ENCODE results near the gene TRABD2B. TPM values are rescaled to one million over a fixed set of nuclear protein-coding genes. Genes with fewer than 3 reads are reported as not detected.

Gene TRABD2B
- total and polyA plus RNA-seq, 2 experiments from 2014 or later = 1.00 to 2.3 TPM

DNA sequence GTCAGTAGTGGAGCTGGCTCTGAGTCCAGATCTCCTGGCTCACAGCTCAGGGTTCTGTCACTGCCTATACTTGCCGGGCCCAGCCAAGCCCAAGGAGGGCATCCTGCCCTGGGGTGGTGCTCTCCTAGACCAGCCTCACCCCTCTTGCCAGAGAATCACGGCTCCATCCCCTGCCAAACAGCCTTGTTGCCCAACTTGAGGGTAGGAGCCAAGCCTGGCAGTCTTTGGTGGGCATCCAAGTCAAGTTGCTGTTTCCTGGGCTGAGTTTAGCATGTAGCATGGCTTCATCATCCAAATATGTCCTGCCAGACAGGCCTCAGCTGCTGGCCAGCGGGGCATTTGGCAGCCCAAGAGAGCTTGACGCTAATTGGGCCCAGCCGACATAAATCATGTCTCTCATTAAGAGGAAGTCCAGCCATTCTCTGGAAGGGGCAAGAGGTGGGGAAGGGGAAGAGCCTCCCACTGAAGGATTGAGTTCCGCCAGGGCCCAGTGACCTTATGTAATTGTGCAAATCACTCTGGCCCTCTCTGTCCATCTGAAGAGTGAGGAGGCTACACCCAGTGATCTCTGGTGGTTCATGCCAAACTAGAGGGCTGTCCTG, 22.6 kb upstream of the TRABD2B start:
- WGBS (ENCODE audit: low lambda C conversion rate, missing lambda C conversion rate) = 84% methylated on average over 6 of the region's 6 CpGs

DNA sequence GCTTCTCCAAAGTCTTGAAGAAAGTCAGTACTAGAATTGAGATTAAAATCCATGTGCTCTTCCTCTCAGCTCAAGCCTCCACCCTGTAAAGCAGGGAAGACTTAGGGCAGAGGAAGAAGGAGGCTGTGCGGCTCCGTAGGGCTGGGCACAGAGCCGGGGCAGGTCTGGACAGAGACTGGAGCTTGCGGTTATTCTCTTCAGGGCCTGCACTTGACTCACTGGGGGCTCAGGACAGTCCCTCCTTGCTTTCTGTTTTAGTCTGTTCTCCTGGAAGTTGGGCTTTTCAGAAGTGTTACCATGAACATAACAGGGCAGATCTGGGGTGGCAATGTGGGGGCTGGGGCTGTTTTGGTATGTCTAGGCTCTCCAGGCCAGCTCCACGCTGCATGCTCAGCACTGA, 21.6 kb upstream of the TRABD2B start:
- Histone ChIP-seq H3K4me2 (no peak overlapping the region), H3K9me3 (ENCODE audit: low read depth) (no peaks in the 10 kb centered on the region), H3K27ac (no peak overlapping the region), H3K9me2 (replicated peaks; ENCODE audit: insufficient read depth) (no peaks in the 10 kb centered on the region), H4K20me1 (ENCODE audit: insufficient read depth, poor library complexity, severe bottlenecking) (no peaks in the 10 kb centered on the region), H3K36me3 (replicated peaks; ENCODE audit: insufficient read depth, low read depth) (no peaks in the 10 kb centered on the region), H3K27me3 (peaks cover 3% of the 10 kb centered on the region), H3K4me3 (no peak overlapping the region), H3K4me1 (ENCODE audit: insufficient read depth) (no peaks in the 10 kb centered on the region), H2AFZ (no peak overlapping the region), H3K79me2 (no peaks in the 10 kb centered on the region)
- 88% methylated on average over 5 of the region's 5 CpGs for WGBS (ENCODE audit: low lambda C conversion rate, missing lambda C conversion rate)
- no peak for DNase-seq (ENCODE audit: low spot score)
- TF ChIP-seq, protein P1, sequence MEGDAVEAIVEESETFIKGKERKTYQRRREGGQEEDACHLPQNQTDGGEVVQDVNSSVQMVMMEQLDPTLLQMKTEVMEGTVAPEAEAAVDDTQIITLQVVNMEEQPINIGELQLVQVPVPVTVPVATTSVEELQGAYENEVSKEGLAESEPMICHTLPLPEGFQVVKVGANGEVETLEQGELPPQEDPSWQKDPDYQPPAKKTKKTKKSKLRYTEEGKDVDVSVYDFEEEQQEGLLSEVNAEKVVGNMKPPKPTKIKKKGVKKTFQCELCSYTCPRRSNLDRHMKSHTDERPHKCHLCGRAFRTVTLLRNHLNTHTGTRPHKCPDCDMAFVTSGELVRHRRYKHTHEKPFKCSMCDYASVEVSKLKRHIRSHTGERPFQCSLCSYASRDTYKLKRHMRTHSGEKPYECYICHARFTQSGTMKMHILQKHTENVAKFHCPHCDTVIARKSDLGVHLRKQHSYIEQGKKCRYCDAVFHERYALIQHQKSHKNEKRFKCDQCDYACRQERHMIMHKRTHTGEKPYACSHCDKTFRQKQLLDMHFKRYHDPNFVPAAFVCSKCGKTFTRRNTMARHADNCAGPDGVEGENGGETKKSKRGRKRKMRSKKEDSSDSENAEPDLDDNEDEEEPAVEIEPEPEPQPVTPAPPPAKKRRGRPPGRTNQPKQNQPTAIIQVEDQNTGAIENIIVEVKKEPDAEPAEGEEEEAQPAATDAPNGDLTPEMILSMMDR (IDR thresholded peaks at IDR 0.05; ENCODE audit: poor library complexity) = no peak
- TF ChIP-seq EZH2 (IDR thresholded peaks at IDR 0.05; ENCODE audit: borderline replicate concordance) = no peak
- TF ChIP-seq EZH2phosphoT487 (IDR thresholded peaks at IDR 0.05; ENCODE audit: low read depth, severe bottlenecking, unreplicated experiment) = no peak

More for the DNA sequence above, 22.6 kb upstream of the TRABD2B start:
- H3K9me3 ChIP-seq (ENCODE audit: low read depth) = no peaks in the 10 kb centered on the region
- no peak overlapping the region for H2AFZ ChIP-seq
- H4K20me1 ChIP-seq (ENCODE audit: insufficient read depth, poor library complexity, severe bottlenecking) = no peaks in the 10 kb centered on the region
- H3K4me1 ChIP-seq (ENCODE audit: insufficient read depth) = no peaks in the 10 kb centered on the region
- H3K79me2 ChIP-seq = no peaks in the 10 kb centered on the region
- no peak overlapping the region for H3K4me2 ChIP-seq
- H3K27ac ChIP-seq = no peak overlapping the region
- H3K4me3 ChIP-seq = no peak overlapping the region
- no peaks in the 10 kb centered on the region for H3K27me3 ChIP-seq
- H3K9me2 ChIP-seq (replicated peaks; ENCODE audit: insufficient read depth) = no peaks in the 10 kb centered on the region
- DNase-seq (ENCODE audit: low spot score) = no peak
- H3K36me3 ChIP-seq (replicated peaks; ENCODE audit: insufficient read depth, low read depth) = no peaks in the 10 kb centered on the region
- TF ChIP-seq EZH2phosphoT487 (IDR thresholded peaks at IDR 0.05; ENCODE audit: low read depth, severe bottlenecking, unreplicated experiment) (no peak), EZH2 (IDR thresholded peaks at IDR 0.05; ENCODE audit: borderline replicate concordance) (no peak)
- TF ChIP-seq, protein P1 (IDR thresholded peaks at IDR 0.05; ENCODE audit: poor library complexity) = no peak

DNA sequence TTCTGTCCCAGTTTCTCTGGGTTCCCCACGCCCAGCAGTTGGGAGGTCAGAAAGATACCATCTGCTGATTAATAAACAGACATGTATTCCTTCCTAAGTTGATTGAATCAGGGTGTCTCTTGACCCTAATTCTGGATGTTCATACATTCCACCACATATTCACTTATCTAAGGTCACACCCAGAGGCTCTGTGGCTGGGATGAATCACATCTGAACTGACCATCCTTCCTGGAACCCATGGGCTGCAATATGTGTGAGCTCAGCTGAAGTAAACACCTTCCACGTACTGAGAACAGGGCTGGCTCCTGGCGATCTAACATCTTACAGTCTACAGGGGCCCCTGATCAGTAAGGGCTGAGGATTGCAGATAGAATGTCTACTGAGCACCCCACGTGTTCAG, 20.5 kb upstream of the TRABD2B start:
- H3K9me3 ChIP-seq (ENCODE audit: low read depth) = no peaks in the 10 kb centered on the region
- peaks cover 3% of the 10 kb centered on the region for H3K27me3 ChIP-seq
- H4K20me1 ChIP-seq (ENCODE audit: insufficient read depth, poor library complexity, severe bottlenecking) = no peaks in the 10 kb centered on the region
- H3K4me2 ChIP-seq = no peak overlapping the region
- H3K9me2 ChIP-seq (replicated peaks; ENCODE audit: insufficient read depth) = no peaks in the 10 kb centered on the region
- DNase-seq (ENCODE audit: low spot score) = peak; percentile 52
- 48% methylated on average over 4 of the region's 4 CpGs for WGBS (ENCODE audit: low lambda C conversion rate, missing lambda C conversion rate)
- no peaks in the 10 kb centered on the region for H3K4me1 ChIP-seq (ENCODE audit: insufficient read depth)
- no peaks in the 10 kb centered on the region for H3K36me3 ChIP-seq (replicated peaks; ENCODE audit: insufficient read depth, low read depth)
- H3K27ac ChIP-seq = peak overlapping the region; percentile 50
- no peak overlapping the region for H3K4me3 ChIP-seq
- no peak overlapping the region for H2AFZ ChIP-seq
- no peaks in the 10 kb centered on the region for H3K79me2 ChIP-seq
- TF ChIP-seq EZH2 (IDR thresholded peaks at IDR 0.05; ENCODE audit: borderline replicate concordance) (no peak), EZH2phosphoT487 (IDR thresholded peaks at IDR 0.05; ENCODE audit: low read depth, severe bottlenecking, unreplicated experiment) (no peak)
- TF ChIP-seq, protein P1 (IDR thresholded peaks at IDR 0.05; ENCODE audit: poor library complexity) = no peak

Measured in hepatocyte (in vitro differentiated cells).